ENCODE measurements around the gene PAPPA2.
"Not testable (repeated sequence)": the region's sequence is repeated elsewhere in the genome, so short reads cannot be mapped to it uniquely, and the experiment has no call there.

The PAPPA2 gene

DNA sequence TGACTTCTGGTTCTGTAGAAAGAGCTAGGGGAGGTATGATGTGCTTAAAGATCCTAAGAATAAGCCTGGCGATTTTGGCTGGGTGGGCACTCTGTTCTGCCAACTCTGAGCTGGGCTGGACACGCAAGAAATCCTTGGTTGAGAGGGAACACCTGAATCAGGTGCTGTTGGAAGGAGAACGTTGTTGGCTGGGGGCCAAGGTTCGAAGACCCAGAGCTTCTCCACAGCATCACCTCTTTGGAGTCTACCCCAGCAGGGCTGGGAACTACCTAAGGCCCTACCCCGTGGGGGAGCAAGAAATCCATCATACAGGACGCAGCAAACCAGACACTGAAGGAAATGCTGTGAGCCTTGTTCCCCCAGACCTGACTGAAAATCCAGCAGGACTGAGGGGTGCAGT lies 93.3 kb downstream of the PAPPA2 start:
- DNase-seq = no peak

- DNase-seq = no peak
Measured at GRCh38 chr1:176557543-176558258, 94.7 kb downstream of the PAPPA2 start.

GRCh38 chr1:176558561-176558960 lies 95.6 kb downstream of the PAPPA2 start:
- no peak for DNase-seq

DNA sequence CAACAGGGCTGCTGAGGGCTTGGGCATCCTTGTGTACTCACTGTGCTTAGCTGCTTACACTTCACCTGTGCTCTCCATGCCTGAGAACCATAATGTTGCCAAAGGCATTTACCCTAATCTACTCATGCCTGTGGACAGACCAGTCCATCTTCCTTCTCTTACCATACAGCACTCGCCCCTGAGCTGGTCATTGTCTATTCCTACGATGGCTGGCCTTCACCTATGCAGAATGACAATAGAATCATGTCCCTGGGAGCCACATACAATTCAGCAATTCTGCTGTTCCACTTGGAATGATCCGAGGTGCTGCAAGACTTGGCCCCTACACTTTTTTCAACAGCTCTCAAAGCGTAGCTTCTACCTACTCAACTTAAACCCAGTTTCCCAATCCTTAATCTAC lies 96.5 kb downstream of the PAPPA2 start:
- no peak for DNase-seq

DNA sequence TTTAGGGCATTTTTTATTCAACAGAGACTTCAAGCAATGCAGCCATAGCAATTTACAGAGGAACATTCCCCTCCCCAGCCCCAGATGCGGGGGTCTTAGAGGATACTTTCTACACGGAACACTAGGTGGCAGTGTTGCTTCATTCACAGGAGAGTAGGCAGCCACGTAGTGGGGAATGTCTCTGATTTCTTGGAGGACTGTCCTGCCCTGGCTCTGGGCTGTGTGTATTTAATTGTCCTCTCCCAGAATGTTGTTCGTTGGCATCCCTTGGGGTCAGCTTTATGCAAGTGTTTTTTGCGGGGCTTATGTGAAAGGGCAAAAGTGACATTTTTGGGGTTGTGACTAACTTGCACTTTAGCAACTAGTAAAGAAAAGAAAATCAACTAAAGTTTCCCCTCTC lies 96.9 kb downstream of the PAPPA2 start:
- no peak for DNase-seq

DNA sequence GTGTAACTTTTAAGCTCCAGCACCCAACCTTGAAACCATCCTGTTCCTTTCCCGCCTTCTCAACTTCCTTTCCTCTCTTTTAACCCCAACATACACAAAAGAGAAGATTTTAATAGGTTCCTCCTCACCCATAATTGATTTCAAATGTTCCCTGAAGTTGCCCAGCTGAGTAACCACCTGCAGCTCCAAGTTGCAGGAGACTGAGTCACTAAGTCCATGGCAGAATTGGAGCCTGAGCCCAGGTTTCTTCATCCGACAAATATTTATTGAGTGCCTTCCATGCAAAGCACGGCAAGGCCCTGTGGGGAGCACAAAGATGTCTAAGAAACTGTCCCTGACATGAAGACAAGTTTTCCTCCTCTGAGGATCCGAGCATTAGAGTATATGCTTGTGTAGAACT lies 97.7 kb downstream of the PAPPA2 start:
- DNase-seq = no peak

DNA sequence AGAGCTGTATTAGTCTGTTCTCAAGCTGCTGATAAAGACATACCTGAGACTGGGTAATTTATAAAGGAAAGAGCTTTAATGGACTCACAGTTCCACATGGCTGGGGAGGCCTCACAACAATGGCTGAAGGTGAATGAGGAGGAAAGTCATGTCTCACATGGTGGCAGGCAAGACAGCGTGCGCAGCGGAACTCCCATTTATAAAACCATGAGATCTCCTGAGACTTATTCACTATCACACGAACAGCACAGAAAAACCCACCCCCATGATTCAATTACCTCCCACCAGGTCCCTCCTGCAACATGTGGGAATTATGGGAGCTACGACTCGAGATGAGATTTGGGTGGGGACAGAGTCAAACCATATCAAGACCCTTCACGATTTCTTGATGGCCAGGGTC lies 98.8 kb downstream of the PAPPA2 start:
- not testable (repeated sequence) for DNase-seq

GRCh38 chr1:176566004-176566975 lies 103.3 kb downstream of the PAPPA2 start:
- no peak for DNase-seq

- DNase-seq = peak; percentile 3
Measured at GRCh38 chr1:176567190-176567794, 104.3 kb downstream of the PAPPA2 start.

GRCh38 chr1:176568185-176568584 lies 105.2 kb downstream of the PAPPA2 start:
- DNase-seq = no peak

DNA sequence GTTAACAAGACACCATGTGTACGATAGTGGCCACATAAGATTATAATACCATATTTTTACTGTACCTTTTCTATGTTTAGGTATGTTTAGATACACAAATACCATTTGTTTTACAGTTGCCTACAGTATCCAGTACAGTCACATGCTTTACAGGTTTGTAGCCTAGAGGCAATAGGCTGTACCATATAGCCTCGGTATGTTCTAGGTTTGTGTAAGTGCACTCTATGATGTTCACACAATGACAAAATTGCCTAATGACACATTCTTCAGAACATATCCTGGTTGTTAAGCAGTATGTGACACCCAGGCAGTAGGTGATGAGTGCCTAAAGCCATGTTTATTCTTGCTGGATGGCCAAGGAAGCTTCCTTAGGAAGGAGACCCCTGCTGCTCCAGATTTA lies 111.8 kb downstream of the PAPPA2 start:
- no peak for DNase-seq

GRCh38 chr1:176575991-176576390 lies 113.0 kb downstream of the PAPPA2 start:
- no peak for DNase-seq

DNA sequence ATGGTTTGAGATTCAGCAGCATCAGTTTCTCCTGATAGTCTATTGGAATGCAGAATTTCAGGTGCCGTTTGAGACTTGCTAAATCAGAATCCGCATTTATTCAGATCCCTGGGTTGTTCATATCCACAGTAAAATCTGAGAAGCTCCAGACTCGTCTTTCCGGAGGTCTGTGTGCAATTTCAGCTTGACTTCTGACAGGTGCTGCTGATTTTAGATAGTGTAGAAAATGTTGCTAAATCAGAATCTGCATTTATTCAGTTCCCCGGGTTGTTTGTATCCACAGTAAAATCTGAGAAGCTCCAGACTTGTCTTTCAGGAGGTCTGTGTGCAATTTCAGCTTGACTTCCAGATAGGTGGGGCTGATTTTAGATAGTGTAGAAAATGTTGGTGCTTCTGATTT lies 113.7 kb downstream of the PAPPA2 start:
- DNase-seq = no peak

DNA sequence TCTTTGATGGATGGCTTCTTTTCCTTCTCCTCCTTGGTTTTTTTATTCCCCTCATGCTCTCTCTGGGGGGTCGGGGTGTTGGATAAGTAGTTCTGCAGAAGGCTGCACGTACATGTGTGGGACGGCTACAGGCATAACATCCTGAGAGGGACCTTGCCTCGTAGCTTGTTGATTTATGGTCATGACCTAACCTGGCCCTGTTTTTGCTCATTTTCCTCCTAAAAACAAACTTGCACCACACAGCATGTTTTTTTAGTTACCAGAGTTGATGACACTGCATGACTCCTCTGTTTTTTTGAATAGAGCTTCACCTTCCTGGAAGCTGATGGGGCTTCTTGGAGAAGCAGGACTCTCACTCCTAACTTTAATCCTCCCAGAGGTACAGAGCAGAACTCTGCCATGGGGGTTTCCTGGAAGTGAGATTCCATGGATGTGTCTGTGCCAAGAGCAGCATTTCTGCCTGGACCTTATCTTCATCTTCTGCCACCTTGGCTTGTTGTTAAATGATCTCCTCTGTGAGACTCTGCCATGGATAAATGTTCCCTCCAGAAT lies 114.7 kb downstream of the PAPPA2 start:
- DNase-seq = no peak

GRCh38 chr1:176579087-176579486 lies 116.1 kb downstream of the PAPPA2 start:
- no peak for DNase-seq

DNA sequence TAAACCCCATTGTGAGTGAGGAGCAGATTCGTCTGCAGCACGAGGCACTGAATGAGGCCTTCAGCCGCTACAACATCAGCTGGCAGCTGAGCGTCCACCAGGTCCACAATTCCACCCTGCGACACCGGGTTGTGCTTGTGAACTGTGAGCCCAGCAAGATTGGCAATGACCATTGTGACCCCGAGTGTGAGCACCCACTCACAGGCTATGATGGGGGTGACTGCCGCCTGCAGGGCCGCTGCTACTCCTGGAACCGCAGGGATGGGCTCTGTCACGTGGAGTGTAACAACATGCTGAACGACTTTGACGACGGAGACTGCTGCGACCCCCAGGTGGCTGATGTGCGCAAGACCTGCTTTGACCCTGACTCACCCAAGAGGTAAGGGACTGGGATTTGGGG lies 132.2 kb downstream of the PAPPA2 start:
- DNase-seq = no peak

GRCh38 chr1:176601348-176601747 lies 138.4 kb downstream of the PAPPA2 start:
- no peak for DNase-seq

DNA sequence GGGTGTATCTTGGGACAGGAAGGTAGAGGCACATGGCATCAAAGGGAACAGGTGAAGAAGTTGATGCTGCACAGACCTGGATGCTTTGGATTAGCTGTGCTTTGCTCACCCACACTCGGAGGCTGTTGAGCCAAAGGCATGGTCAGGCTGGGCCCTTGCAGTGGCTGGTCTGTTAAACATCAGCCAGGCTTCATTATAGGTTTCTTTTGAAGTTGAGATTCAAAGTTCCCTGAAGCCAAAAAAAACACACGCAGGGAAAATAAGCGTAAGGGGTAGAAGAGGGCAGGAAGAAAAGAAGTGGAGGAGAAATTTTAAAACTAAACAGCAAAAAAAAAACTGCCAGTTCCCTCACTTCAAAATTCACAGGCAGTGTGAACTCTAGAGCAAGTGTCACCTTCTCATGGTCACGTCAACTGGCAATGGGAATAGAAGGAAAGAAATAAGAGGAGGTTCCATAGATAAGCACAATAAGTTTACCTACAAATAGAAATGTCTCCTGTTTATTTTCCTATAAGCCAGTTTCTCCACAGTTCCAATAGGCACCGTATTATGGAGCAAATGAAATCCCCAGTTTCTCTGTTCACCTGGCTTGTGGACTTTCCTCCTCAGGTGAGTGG lies 139.5 kb downstream of the PAPPA2 start:
- no peak for DNase-seq

DNA sequence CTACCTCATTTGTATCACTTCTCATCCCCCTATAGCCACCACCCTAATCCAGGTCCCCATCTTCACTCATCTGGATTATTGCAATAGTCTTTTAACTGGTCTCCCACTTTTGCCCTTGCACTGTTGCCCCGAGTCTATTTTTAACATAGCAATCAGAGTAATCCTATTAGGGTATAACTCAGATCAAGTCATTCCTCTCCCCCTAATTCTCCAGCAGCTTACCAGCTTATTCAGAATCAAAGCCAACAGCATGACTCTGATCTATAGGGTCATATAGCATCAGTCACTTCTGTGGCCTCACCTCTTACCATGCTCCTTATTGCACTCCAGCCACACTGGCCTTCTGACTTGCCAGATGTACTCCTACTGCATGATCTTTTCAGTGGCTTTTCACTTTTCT lies 140.7 kb downstream of the PAPPA2 start:
- no peak for DNase-seq

DNA sequence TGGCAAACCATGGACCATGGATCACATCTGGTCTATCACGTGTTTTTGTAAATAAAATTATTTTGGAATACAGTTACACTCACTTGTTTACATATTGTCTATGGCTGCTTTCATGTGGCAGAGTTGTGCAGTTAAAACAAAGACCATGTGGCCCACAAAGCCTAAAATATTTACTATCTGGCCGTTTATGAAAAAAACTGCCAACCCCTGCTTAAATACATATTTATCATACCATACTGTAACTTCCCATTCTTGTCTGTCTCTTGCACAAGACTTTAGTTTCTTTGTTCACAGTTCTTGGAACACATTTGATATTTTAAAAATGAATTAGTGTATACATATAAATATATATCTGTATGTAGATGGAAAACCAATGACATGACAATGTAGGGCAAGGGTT lies 141.5 kb downstream of the PAPPA2 start:
- no peak for DNase-seq

DNA sequence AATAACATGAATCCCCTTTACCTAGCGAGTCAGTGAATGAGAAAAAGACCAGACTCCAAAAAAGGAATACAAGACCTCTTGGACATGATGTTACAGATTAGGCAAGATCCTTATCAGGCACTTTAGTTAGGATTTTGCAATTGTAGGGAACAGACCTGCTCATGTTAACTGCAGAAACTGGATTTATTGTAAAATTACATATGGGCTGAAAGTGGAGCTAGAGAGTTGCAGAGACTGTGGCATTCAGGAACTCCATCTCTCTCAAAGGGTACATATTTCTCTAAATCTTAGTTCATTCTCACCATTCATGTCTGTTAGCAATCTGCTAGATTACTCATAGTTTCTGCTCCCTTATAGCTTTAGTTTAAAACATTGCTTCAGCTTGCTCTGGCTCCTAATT lies 142.2 kb downstream of the PAPPA2 start:
- DNase-seq = no peak

DNA sequence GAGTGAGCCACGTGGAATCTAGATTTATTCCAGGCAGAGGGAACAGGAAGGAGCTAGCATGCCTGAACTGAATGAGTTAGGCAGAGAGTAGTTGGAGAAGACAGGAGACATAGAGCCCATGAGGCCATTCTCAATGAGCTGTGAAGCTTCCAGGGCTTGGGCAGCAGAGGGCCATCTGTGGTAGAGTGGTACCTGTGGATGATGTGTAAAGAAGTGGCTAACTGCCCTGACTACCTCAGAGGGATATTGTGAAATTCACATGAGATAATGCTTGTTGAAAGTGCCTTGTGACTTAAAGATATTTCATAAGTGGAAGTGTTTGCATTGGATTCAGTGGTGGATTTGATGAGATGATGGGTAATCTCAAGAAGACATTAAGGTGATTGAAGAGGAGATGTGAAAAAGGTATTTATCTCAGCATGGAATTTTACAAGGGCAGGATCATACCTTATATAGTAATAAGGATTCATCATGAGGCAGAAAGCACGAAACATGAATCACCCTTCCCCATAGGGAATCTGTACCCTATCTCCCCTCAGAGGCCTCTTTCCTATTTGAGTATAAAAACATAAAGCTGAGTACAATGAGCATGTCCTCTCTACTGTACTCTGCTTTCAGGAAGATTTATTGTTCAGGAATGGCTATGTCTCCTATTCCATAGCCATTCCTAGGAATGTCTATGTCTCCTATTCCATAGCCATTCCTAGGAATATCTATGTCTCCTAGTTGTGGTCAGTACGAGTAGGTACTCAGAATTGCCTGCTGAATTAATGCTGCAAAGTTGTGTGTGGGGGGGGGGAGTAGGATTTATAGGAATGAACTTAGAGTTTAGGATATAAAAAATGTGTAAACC lies 146.8 kb downstream of the PAPPA2 start:
- DNase-seq = no peak

Measured in T1000 (cell line).